HG03342 (cell line): Measurements from ENCODE around the gene MGMT.

Experiments used
- ATAC-seq: cut with Tn5 transposase; IDR thresholded peaks from one replicate; pipeline ENCODE4 v1.9.1; 2021; ENCODE audit warnings: mild to moderate bottlenecking, moderate library complexity; ENCODE audit not compliant: unreplicated experiment

MGMT gene

DNA sequence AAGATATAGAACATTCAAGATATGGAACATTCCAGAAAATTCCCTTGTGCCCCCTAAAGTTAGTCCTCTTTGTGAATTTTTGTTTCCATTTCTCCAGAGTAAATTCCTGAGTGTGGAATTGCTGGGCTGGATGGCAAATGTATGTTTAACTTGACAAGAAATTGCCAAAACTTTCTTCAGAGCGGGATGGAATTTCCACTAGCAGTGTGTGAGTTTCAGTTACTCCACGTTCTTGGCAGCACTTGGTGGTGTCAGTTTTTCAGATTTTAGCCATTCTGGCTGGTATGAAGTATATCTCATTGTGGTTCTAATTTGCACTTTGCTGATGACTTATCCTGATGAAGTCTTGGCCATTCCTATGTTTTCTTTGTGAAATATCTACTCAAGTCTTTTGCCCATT, 71.2 kb downstream of the MGMT start:
- no peak for ATAC-seq

DNA sequence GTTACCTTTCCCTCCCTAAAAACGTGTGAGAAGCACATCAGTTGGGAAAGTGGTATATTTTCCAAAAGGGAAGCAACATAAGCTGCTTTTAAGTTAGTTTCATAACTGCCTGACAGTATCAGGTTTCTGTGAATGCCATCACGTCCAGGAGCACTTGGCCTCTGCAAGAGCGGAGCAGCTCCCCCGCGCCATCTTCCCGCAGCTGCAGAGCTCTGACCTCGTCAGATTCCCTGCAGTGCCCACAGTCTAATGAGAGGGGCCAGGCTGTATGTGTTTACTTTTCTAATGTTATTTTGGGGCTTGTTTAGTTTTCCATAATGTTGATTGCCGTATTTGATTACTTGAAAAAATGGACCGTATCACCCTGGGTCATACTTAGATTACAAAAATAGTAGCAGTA, 74.2 kb downstream of the MGMT start:
- no peak for ATAC-seq

DNA sequence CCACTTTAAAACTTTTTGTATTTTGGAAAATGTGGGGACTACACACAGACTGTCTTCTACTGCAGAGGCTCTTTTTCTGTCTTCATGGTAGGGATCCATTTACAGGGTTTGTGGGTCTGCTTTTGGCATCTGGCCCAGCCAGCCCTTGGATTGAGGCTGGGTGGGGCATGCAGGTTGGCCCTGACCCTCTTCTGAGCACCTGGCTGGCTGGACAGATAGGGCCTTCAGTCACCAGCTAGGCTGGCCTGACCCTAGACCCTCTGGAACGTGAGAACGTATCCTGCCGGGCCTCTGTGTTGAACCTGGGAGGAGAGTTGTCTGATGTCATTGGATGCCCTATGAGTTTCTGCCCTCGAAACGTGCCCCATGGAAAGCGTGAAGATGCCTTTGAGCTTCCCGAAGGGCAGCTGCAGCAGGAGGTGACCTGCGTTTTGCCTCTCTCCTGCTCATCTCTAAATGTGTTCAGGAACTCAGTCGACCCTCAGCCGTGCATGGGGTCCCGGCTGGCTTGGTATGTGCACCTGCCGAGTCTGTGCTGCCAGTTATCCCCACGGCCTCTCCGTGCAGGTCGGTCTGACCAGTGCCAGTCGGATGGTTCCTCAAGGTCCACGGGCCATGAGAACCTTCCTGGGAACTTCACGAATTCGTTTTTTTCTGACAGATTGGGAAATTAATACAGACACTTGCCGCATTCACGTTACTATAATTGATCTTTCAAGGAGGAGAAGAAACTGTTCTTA, 74.9 kb downstream of the MGMT start:
- ATAC-seq, result no peak

DNA sequence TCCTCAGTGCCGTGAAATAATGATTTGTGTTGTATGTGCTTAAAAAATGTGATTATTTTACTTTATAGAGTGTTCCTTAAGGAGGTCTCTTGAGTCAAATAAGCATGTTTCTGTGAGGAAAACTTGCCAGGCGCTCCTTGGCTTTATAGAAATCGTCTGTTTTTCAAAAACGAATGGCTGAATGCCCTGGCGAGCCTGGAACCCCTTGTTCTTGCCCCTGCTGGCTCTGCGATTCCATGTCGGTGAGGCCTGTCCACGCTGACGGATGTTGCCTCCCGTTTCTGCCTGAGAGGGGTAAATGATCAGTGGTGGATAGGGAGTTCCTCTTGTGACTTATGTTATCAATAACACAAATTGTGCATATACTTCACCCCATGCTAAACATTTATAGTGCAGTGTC, 75.5 kb downstream of the MGMT start:
- ATAC-seq, result no peak

DNA sequence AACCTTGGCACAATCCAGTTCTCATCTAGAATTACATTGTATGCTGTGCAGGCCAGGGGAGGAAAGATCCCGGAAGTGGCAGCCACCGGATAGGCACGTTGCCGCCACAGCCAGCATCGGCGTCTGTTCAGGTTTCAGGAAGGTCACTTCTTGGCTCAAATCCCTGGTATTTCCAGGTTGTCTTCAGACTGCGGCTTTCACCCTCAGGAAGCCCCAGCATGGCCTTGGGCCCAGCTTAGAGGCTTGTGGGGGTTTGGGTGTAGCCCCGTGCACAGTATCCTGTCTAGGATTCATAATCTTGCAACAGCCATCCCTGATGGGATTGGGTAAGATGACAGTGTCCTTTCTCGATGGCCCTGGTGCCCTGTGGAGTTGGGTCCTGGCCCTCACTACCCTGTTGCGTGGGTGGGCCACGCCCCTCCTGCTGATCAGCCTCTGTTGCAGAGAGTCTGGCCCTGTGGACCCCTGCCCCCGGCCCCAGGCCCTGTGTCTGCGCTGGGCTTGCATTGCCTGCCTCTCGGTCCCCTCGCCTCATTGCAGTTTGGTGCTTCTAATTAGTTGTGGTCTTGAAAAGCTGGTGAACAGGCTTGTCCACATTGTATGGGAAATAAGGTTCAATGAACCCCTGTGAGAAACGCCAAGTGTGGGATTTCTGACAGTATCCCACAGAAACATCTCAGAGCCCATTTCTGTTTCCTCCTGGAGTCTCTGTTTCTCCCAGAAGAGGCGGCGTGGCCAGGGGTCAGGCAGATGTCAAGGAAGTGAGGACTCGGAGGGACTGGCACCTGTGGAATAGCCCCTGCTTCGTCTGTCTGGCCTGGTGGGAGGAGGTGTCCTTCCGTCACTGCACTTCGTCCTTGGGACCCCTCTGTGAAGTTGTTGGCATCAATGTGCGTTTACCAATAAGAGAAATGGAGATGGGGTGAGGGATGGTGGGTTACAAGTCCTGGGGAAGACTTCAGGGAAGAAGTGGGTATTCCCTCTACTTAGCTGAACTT, 77.5 kb downstream of the MGMT start:
- no peak for ATAC-seq

DNA sequence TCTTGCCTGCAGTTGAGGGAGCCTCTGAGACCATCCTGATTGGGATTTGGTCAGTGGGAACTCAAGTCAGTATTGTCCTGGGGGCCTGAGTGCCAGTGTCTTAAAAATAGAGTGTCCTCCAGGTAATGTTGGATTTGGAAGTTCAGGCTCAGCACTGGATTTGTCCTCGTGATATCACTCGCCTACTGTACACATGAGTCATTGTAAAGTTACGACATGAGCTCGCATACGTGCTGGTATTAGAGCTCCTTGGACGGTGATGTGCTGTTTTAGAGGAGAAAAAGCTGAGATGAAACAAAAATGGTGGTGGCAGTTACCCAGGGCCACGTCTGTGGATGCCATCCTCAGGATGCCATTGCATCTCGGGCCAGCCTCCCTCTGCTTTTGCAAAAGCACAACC, 78.2 kb downstream of the MGMT start:
- ATAC-seq, result no peak

DNA sequence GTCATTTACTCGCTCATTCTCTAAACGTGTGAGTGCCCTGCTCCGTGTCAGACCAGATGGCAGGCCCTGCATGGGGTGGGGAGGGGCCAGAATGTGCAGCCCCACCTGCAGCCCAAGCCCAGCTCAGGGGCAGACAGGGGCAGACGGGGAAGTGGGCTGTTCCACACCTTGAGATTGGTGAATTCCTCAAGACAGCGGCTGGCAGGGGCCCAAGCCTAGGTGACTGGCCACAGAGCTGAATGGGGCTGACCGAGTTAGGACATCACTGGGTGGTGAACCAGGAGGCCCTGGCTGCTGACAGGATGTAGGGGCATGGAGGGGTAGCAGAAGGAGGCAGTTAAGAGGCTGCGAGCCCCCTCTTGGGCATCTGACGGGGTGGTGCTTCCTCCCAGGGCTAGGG, 79.1 kb downstream of the MGMT start:
- no peak for ATAC-seq

DNA sequence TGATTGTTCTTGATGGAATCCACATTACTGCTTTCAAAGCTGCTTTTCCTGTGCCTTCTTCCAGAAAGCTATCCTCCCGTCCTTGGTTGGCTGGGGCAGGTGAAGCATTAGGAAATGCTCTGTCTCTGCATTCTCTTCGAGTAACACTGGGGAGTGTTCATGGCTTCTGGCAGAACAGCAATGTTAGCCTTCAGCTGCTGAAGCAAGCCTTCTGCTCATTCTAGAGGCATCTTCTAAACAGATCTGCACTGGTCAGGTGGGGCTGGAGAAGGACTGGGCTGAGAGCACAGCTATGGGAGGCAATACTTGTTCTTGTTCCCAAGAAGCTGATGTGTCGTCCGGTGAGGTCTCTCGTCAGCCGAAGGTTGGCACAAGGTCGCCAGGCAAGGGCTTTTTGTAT, 80.6 kb downstream of the MGMT start:
- no peak for ATAC-seq

DNA sequence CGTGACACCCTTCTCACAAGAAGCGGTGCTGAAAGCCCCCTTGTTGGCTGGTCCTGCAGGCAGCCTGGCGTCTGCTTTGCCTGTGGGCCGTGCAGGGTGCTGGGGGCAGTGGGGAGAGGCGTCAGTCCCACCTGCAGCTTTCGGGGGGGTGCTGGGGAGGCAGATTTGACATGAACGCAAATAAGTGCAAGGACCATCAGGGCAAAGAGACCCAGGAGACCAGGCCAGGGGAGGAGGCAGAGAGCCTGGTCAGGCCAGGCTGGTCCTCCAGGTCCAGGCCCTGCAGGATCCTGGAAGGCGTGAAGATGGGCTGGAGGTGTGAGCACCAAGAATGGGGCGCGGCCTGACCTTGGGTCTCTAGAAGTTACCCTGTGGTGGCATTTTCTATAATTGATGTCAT, 81.6 kb downstream of the MGMT start:
- ATAC-seq, result no peak

DNA sequence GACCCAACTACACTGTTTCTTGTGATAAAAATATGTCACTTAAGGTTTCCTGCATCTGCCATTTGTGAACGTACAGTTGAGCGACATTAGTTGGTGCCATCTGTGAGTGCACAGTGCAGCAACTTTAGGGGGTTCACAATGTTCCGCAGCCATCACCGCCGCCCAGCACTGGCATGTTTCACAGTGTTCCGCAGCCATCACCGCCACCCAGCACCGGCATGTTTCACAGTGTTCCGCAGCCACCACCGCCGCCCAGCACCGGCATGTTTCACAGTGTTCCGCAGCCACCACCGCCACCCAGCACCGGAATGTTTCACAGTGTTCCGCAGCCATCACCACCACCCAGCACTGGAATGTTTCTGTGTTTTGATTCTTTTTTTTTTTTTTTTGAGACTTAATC, 83.0 kb downstream of the MGMT start:
- ATAC-seq, result no peak

DNA sequence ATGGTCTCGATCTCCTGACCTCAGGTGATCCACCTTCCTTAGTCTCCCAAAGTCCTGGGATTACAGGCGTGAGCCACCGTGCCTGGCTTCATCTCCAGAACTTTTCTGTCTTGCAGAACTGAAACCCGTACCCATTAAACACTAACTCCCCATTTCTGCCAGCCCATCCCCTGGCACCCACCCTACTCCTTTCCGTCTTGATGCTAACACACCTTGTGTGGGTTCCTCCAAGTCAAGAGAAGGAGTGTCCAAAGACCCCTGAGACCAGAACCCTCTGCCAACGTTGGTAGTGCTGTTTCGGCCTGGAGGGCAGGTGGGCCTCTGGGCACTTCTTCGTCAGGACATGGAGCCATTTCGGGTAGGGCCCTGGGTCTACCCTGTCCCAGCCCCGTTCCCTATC, 83.6 kb downstream of the MGMT start:
- no peak for ATAC-seq

DNA sequence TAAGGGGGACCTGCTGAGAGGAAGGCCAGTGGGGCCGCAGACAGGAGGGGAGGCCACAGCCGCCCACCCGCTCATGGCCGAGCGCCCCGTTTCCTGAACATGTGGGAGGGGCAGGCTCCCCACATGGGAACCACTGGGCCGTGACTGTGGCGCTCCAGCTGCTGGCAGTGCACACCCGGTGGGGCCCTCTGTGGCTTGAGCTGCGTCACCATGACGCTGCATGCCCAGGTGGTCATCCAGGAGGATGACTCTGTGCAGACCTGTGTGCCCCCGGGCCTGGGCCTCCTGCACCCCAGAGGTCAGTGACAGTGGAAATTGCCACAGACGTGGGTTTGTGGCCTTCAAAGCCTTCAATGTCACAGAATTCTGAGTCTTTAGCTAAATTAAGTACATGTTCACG, 85.1 kb downstream of the MGMT start:
- ATAC-seq, result peak; percentile 83

DNA sequence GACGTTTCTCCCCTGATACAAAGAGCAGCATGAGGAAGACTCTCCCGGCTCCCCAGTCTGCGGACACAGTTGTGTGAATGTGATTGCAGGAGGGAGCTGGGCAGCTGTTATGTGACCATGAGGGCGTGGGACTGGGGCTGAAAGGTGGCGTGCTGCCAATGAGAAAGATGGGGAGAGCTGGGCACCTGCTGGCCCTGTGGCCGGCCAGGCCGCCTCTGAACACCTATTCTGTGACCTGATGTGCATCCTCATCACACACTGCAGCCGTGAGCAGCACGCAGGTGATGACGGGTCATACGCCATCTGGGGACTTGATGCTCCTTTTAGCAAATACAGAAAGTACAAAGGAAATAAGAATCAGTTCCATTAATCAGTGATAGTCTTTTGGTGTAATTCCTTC, 86.9 kb downstream of the MGMT start:
- ATAC-seq, result no peak

DNA sequence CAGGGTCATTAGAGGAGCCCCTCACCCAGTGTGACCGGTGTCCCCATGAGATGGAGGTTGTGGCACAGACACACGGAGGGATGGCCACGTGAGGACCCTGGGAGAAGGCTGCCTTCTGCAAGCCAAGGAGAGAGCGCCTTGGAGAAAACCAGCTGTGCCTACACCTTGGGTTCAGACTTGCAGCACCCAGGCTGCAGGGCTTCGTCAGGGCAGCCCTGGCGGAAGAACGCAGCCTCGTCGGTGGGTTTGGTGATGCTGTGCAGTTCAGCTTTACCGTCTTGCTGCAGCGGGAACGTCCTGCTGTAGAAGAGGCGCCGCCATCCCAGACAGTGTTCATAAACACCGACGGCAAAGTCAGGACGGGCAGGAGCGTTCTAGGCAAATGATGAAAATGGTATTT, 89.3 kb downstream of the MGMT start:
- no peak for ATAC-seq

DNA sequence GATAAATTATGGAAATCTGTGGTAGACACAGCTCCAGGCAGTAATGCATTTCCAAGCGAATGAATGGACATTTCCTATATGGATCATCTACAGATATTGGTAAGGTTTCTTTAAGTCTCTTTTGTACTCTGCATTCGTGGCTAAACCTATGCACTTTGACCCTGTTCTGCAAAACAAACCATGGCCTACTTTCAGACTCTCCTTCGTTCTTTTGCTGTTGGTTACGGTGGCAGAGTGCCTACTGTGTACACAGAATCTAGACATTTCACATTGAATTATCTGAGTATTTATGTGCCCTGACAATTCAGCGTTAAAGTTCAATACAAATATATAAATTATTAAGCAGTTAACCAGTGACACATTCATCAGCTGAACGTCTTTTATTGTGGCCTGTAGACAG, 93.3 kb downstream of the MGMT start:
- ATAC-seq, result no peak

DNA sequence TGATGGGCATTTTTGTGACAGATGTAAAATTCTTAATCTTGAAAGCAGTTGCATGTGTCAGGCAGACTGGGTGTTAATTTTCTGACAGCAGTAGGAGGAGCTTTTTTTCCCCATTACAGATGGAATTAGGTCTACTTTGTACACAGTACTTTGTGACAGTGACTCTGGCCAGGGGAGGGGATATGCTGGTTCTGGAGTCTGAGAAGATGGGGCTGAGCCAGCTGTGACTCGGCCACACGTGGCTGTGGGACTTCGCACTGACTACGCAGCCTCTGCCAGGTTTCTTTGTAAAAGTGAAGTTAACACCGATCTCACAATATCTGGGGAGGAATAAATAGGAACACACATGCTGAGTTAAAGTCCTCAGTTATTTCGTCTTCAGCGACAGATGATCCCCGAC, 95.4 kb downstream of the MGMT start:
- ATAC-seq, result no peak

DNA sequence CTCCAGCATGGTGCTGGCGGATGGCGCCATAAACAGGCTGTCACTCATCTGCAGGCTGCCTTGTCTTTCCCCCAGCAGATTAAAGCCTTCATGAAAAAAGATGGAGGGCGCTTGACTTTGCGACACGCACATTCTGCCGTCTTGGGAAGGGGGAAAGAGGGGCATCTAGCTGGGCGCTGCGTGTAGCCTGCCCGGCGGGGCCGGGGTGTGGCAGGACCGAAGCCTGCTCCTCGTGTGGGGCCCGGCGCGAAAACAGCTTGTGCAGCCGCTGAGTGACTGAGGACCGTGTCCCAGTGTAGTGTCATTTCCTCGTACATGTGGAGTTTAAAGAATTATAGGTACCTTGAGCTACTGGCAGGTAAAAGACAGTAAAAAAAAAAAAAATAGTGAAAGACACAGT, 97.9 kb downstream of the MGMT start:
- ATAC-seq, result no peak

DNA sequence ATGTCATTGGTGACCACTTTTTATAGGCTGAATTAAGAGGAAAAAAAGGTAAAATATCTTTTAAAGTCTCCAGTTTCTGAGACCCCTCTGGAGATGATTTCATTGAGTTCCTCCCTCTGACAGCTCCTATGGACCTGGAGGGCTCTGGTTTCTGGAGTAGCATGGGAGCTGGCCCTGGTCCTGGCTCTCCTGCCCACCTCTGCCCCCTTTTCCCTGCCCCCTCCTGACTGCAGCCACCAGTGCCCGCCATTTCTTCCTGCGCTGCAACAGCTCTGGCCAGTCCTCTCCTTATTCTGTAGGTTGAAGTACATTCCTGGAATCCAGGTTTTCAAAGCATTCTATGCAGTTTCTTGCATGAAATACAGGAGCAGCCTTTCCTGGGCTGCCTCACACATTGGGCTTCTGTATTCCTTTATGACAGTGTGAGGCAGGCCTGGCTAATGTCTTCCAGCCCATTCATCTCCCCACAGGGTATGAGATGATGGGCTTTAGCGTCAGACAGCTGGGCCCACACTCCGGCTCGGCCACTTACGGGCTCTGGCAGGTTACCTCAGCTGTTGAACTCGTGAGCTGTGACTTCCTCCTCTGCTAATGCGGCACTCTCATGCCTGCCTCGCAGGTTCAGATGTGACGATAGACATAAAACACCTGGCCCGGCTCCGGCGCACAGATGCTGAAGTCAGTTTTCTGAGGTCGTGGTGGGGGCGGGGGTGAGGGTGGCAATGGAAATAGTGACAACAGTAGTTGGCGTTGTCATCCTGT, 101.7 kb downstream of the MGMT start:
- ATAC-seq, result no peak

DNA sequence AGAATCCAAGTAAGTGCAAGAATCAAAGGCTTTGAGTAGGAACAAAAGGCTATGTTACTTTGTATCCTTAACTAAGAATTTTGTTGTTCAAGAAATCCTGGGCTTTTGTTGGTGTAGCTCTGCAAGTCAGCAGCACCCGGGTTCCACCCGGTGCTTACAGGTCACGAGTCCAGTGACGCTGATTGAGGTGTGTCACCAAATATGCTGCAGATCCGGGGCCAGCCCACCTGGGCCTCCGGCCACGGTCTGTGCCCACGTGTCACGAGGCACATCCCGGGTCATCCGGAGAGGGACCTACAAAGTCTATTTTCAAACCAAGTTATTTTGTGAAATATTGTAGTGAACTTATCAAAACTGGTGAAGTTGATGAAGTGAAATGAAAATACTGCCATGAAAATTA, 103.1 kb downstream of the MGMT start:
- ATAC-seq, result no peak

DNA sequence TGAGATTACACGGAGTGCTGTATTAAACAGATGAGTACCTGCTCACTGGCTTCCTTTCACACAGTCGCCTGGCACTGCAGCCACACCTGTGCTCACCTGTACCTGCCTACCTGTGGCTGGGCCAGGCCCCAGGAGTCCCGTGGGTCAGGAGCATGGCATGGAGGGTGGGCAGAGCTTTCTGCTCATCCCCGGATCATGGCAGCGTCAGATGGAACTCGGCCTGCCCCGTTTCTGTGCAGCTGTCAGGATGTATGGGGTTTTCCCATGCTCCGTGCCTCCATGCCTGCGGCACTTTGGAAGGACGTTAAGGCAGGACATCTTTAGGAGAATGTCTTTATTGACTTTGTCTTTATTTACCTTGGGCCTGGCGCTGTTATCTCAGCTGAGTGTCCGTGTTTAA, 112.2 kb downstream of the MGMT start:
- no peak for ATAC-seq

DNA sequence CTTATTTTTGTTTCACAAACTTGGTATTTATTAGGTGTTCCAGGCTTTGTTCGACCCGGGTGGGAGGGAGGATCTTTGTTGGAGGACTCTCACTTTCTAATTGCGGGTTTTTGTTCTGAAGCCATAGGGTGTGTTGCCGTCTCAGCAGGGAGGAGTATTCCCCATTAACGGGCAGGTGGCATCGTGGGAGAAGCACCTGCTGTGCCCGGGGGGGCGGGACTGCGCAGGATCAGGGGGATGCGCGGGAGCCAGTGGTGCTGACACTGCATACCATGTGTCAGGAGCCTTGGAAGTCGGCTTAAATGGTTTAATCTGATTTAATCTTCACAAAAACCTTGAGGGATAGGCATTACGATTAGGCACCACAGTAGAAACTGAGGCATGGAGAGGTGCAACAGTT, 113.0 kb downstream of the MGMT start:
- no peak for ATAC-seq

DNA sequence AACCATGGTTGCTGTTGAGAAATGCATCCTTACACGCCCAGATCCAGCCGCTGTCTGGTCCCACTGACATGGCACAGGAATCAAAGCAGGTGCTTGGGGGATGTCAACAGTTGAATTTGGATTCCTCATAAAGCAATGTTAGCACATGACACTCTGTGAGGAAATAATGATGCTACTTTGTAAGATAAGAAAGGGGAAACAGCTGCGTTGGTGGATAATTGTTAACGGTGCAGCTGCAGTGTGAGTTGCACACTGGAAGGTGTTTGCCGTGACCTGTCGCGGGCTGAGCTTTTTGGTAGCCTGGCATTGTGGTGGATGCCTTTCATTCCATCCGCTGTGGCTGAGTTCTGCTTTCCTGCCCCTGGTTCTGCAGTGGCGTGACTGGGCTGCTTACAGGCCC, 113.9 kb downstream of the MGMT start:
- ATAC-seq, result no peak
